ENCODE data around the gene FAM78B.
A peak's percentile ranks its signal among the peaks of the same experiment; 100 is the strongest.

FAM78B gene, protein sequence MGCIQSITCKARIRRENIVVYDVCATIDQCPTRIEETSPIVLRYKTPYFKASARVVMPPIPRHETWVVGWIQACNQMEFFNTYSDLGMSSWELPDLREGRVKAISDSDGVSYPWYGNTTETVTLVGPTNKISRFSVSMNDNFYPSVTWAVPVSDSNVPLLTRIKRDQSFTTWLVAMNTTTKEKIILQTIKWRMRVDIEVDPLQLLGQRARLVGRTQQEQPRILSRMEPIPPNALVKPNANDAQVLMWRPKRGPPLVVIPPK

DNA sequence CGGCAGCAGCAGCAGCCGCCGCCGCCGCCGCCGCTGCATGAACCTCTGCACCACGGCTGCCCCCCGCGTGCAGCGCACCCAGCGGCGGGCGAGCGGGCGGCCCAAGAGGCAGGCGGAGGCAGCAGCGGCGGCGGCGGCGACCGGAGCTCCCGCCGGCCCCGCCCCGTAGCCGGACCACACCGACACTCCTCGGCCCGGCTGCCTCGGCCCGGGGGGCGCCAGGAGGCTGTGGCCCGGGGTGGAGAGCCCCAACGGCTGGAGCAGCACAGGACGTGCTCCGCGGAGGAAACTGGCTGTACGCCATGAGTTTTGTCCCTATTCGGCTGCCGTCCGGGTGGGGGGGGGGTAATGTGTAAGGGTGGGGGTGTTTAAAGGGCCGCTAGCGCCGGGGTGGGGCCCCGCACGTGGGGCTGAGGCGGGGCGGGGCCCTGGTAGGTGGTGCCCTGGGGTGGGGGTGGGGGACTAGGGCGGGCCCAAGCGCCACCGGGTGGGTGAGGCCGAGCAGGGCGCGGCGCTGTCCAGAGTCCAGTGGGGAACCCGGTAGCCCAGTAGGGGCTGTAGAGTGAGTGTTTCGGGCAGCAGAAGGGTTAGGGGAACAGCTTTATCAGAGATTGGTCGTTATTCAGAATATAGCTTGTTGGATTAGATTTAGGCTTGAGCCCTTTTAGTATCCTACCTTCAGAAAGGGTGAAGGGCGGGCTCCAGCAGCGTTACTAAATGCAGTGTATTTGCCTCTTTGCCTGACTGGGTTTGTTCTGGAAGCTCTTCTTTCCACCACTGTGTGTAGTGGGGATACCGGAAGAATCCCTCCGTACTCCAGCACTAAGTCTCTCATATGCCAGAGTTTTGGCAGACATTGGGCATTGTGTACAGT lies at the start of gene FAM78B:
FAM78B (minus strand) TSS at position 304 of the 874 bp plus-strand sequence. CDS start 753 bp downstream, outside the sequence.
- peak; percentile 84 for DNase-seq

DNA sequence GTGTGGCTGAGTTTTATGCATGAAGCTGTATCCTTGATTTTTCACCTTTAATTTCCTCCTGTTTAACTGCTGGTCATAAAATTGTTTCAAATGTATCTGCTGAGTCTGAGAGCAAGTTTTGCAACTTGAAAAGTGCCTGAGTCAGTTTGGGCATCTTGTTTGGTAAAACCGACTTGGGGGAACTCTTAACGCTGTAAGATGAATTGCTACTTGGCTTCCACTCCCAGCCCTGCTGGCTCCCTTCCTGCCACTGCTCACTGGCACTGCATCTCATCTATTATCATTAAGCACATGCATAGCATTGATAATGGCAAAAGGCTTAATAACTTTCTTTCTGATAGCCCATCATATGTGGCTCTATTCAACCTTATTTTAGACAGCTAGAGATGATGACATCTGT lies 35.7 kb upstream of the FAM78B start:
- DNase-seq, result no peak

DNA sequence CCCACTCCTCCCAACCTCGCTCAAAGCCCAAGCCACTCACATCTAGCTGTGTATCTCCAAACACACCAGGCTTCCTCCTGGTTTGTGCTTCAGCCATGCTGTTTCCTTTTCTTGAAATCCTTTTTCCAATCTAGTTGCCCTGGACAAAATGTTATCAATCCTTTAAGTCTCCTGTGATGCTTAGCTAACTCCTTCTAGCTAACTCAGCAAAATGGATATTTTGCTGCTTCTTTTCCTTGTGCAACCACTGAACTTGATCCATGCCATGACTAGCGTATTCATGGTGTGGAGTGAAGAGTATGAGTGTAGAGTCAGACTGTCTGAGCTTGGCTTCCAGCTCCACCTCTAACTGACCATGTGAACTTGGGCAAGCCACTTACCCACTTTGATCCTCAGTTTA lies 33.9 kb upstream of the FAM78B start:
- DNase-seq, result no peak

DNA sequence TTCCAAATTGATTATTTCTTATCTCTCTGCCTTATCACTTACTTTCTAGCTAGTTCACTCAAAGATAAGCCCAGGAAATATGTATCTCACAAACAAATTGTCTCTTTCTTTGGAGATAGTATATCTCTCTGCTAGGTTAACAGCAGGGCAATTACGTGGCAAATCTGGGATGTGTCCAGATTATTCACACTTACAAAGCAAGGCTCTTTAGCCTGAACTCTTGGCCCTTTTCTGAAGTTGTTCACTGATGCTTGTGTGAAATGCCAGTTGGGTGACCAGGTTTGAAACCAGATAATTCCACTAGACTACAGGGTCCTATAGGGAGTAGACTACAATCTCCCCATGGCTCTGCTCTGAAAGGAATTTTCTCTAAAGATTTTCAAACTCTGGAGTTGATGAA lies 30.8 kb upstream of the FAM78B start:
- no peak for DNase-seq

DNA sequence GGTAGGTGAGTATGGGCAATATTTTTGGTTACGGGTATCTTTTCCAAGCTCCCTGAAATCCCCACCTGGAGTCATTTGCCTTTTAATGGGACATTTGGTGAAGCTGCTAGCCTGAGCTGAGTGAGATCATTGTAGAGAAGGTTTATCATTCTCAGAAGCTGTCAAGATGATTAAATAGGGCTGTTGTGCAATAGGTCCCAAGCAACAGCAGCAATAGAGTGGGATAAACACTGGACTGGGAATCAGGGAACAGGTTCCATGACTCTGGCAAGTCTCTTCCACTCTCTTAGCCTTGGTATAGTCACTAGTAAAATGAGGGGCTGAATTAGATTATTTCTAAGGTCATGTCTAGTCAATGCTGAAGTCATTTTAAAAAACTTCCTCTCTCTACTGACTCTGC lies 30.3 kb upstream of the FAM78B start:
- no peak for DNase-seq

DNA sequence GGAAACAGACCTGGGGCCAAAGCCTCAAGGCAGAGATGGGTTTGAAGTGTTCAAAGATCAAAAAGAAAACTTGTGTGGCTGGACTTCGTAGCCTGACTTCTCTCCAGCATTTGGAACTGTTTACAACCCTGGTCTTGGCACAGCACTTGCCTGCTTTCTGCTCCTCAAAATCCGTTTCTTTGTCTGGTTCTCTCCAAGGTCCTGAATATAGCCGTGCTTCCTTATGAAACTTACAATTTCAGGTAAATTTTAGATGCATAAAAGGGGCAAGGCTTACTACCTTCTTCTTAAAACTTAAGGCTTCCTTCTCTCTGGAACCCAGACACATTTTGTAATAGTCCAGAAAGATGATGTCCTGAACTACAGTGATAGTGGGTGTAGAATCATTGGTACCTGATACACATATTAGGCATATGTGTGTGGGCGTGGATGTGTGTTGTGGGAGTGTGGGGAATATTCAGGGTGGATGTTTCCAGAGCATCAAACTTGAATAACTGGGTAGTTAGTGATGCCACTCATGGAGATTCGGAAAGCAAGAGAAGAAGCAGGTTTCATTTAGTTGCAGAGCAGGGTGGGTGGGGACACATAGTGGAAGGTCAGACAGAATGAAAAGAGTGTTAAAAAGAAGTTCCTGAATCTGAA lies 26.4 kb upstream of the FAM78B start:
- peak; percentile 4 for DNase-seq

DNA sequence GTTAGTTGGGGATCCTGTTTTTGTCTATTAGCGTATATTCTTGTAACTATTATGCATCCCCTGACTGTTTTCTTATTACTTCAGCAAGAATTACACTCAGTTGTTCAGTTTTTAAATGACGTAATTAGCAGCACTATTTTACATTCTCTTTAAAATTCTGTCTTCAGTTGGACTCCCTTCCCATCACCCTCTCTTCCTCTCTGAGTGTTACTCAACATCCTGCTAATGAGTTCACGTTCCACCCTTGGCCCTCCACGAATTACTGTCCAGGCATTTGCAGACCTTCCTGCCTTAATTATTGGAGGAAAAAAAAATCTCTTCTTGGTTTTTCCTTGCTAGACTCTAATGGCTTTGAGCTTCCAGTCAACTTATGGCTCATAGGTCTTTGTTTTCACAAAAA lies 23.6 kb upstream of the FAM78B start:
- no peak for DNase-seq

DNA sequence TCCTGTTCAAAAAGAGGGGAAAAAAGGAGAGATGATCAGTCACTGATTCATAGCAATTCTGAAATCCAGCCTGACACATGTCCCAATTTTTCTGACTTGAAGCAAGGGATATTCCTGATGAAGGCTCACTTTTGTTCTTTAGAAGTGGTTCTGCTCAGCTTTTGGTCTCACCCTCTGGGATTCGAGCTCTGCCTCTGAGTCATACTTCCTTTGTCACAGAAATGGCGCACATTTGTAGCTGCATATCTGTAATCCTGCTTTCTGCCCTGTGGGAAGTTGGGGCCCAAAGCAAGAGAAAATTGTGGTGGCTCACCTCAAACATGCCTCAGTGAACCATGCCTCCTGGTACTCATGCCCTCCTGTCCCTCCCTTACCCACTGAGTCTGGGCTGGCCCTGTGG lies 22.3 kb upstream of the FAM78B start:
- no peak for DNase-seq

DNA sequence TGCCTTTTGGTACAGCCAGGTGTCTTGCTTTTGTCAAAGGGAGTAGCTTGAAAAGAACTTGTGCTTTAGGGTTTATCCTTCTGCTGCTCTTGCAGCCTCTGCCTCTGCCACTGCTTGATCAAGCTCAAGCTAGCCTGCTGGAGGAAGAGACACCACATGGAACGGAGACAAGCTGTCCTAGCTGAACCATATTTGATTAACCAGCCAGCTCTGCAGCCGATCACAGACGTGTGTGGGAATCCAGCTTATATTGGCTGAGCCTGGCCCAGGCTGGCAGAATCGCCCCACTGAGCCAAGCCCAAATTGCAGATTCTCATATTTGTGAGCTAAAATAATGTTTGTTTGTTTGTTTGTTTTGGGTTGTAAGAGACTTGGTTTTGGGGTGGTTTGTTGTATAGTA lies 18.7 kb upstream of the FAM78B start:
- no peak for DNase-seq

DNA sequence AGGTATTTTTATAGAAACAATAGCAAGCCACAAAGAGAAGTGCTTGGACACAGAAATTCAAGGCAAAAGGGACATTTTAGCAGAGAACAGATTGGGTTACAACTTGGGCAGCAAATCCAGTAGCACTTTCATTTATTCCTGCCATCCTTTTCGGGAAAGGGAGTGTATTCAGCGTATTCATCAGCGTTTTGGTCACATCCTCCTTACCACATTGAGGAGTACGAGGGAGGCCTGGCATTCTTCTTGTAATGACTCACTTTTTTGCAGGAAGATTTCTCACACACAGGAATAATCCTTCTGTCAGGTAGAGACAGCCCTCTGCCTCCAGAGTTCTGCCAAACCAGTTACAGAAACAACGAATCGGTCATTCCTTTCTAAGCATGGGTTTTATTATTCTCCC lies 18.1 kb upstream of the FAM78B start:
- no peak for DNase-seq

DNA sequence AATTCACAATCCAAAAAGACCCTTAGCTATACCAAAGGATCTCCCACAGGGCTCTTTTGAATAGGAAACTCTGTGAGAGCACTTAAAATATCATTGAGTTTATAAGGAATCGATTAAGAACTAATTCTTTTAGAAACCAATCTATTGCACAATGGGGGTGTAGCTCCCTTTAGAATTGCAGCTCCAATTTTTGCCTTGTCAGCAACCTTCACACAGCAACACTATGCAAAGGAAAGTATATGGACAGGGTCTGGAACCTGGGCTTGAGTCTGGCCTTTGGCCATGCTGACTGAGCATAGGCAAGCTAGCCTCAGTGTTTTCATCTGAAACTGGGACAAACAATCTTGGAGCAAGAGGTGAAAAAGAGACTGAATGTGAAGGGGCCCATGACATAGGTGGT lies 17.2 kb upstream of the FAM78B start:
- no peak for DNase-seq

DNA sequence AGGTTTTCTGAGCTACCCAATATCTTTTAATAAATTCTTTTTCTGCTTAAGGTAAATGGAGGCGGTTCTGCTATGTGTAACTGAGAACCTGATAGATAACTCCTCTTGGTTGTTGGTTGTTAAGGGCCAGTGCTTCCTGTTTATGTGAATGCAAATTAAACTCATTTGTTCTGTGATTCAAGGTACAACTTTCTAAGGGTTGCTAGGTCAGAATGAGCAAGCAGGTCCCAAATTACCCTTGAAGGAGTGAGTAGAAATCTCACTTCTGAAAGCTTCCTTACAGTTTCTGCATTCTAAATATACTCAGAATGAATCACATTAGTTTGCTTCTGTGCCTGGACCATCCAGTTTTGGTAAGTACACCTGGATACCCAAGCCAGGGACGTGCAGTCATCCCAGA lies 15.5 kb upstream of the FAM78B start:
- DNase-seq, result no peak

DNA sequence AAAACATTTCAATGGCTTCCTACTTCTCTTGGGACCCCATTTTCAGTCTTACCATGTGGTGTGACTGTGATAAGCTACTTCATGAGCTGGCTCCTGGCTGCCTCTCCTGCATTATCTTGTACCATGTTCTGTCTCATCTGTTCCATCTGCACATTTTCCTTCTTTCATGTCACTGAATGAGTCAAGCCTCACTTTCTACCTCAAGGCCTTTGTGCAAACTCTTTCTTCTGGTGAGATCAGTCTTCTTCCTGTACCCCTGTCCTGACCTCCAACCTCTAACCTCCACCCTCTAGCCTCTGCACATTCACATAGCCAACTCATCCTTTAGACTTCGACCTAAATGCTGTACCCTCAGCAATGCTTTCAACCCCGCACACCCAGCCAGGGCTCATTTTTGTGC lies 9.6 kb upstream of the FAM78B start:
- no peak for DNase-seq

DNA sequence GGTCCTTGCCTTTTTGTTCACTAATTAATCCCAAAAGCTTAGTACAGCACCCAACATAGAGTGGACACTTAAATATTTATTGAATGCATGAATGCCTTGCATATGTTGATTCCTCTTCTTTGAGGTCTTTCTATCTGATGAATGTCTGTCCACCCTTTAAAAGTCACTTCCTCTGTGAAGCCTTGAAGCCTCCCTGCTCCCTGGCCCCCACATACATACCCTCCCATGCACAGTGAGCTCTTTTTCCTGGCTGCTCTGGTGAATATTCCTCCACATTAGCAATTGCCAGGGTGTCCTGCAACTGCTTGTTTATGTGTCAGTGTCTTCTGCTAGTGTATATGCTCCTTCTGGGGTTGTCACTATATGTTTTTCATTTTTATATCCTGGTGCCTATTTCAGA lies 8.2 kb upstream of the FAM78B start:
- no peak for DNase-seq

DNA sequence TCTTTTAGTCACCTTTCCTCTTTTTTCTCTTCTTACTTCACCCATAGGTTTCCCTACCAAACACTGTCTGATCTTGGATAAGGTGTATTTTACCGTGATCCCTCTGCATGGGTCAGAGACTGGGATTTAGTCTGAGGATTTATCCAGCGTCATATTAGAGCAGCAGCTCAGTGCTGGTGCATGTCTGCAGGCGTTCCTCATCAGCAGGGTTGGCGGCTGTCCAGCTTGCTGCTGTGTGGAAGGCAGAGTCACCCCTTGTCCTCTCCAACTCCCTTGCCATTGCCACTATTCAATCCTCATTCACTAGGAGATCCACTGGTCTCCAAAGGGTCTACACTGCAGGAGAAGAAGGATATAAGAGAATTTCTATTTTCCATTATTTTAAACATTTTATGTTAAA lies 7.3 kb upstream of the FAM78B start:
- no peak for DNase-seq

DNA sequence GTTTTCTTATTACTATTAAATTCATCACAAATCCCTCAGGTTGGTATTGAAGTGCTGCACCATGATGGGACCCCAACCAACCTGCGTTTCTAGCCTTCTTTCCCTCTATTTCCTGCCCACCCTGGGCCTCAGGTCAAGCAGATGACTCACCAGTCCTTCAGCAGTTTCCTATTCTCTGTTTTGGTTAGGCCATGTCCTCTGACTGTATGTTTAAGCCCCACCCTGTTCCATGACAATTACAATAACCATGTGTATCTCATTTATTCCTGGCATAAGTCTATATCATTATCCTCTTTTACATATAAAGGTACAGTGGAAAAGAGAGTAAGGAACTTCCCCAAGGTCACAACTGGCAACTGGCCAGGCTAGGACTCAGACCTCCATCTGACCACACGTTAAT lies 5.3 kb upstream of the FAM78B start:
- DNase-seq, result no peak

DNA sequence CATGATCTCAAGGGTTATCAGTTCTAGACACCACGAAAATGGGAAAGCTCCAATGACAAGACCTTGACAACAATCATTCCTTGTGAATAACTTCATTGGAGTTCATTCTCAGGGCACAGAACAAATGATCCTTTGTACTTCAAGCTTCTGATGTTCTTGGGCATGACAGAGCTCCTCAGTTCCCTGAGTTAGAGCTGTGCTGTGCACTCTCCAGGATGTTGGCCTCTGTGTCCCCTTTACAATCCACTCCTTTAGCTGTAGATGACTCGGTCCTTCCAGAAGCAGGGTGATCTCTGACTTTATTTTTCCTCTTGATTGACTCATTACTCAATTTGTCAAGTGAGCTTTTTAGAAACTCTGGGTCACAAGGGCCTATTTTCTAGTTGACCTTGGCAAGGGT lies 3.9 kb upstream of the FAM78B start:
- DNase-seq, result no peak

DNA sequence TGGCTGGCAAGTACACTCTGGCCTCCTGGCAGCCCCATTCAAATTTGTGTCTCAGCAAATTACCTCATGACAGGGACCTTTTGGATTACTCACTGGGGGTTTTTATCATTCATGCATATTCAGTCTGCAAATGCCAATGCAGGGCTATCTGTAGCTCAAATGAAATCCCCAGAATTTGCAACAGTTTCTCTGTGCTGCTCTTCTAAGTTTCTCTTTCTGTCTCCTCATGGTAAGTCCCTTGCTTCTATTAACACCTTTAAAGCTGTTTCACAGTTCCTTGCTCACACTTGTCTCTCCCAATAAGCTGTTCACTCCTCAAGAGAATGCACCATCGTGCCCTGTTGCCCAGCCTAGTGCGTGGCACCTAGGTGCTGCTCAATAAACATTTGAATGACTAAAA lies 3.3 kb upstream of the FAM78B start:
- no peak for DNase-seq

DNA sequence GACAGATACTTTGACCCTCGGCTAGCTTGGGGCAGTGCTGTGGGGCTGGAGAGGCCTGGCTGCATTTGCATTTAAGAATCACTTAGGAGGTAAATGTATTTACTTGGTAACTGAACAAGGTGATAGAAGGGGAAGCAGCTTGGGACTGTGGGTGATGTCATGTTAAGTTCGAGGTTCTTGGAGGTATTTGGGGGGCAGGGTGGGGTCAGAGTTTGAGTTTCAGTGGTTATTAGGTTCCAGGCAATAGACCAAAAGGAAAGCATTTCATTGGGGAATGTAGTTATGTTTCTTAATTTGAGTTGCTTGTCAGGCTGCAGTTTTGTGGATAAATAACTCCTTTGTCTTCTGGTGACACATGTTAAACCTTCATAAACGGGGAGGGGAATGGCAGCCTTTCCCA lies 2.4 kb upstream of the FAM78B start:
- no peak for DNase-seq

DNA sequence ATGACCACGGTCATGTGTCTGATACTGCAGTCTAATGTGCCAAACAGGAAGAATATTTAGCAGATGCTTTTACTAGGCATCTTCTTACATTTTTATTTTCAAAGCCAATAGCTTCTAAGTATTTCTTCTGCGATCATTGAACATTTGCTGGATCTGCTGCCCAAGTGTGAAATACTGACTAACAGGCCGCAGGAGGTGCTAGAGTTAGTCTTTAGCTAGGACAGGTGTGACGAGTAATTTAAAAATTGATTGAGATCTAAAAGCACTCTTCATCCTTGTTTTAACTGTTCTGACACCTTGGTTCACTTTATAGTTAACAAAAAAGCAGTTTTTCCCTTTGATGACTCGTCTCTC lies 748 bp upstream of the FAM78B start:
- no peak for DNase-seq

DNA sequence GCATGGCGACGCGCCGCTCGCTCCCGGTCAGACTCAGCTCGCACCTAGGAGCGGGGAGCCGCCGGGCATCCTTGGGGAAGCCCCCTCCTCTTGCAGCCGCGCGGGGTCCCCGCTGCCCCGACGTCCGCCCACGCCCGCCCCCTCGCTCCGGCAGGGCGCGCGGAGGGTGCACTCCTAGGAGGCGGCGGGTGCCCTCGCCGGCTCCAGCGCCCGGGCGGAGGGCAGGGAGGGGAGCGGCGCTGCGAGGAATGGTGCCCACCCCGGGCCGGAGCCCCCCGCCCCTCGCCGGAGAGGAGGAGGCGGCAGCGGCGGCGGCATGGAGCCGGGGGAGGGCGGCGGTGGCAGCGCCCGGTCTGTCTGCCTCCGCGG lies 488 bp downstream of the FAM78B start:
- DNase-seq, result no peak

DNA sequence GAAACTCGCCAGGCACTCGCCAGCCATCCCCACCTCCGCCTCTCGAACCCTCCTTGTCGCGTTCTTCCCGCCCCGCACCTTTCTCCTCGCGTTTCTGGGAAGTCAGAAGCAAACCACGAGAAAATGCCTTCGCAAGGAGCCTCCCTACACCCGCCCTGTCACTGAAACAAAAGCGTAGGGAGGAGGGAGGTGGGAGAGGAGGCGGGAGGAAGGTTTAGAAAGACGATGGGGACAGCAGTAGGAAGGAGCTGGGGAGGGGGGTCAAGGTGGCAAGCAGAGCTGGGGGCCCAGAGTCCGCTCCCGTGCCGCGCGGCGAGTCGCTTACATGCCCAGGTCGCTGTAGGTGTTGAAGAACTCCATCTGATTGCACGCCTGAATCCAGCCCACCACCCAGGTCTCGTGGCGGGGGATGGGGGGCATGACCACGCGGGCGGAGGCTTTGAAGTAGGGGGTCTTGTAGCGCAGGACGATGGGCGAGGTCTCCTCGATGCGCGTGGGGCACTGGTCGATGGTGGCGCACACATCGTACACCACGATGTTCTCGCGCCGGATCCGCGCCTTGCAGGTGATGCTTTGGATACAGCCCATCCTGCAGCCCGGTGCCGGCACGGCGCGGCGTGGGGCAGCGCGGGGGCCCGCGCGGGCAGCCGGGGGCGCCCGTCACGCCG lies 1.0 kb downstream of the FAM78B start:
- peak; percentile 7 for DNase-seq

DNA sequence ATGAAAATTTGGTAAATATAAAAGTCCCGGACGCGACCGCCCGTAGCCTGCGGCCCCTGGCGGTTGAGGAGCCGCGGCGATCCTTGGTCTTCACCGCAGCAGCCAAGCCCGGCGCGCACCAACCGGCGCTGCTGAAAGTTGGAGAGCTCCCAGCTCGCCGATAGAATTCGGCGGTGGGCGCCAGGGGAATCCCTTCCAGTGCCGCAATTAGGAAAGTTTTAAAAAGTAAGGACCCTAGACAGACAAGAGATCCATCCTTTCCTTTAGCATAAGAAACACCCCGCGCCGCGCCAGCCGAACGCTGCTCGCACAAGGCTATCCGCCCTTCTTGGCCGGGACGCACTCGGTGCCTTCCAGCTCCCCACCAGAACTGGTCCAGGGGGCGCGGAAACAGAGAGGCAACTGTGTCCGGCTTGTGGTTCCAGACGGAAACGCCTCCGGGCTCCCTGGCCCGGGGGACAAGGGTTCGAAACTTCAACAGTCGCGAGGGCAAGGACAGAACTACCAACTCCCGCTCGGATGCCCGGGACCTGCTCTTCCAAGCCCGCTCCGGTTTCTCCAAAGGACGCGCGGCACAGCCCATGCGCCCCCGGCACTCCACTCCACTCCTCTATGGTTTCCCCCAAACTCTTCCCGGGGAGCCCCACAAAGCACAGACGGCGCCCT lies 1.7 kb downstream of the FAM78B start:
- peak; percentile 77 for DNase-seq

Measured in hematopoietic multipotent progenitor cell treated with erythropoietin and hydrocortisone succinate and interleukin-3 and kit ligand, for 4 days (in vitro differentiated cells).